TTC549 (cell line): Measurements from ENCODE around the gene UBE3D.
"Not testable (repeated sequence)": the region's sequence is repeated elsewhere in the genome, so short reads cannot be mapped to it uniquely, and the experiment has no call there.

Experiments used
- FAIRE-seq: peaks from 2 replicates; lab custom pipeline; 2012; peaks lifted over from hg19 to GRCh38; lab: Jason Lieb, UNC

The UBE3D gene

GRCh38 chr6:82914511-82914910 lies 151.1 kb downstream of the UBE3D start:
- no peak for FAIRE-seq

- no peak for FAIRE-seq
Observed at GRCh38 chr6:82910820-82911219, 154.8 kb downstream of the UBE3D start.

GRCh38 chr6:82910395-82910794 lies 155.2 kb downstream of the UBE3D start:
- no peak for FAIRE-seq

- no peak for FAIRE-seq
Observed at GRCh38 chr6:82909551-82909950, 156.1 kb downstream of the UBE3D start.

GRCh38 chr6:82908661-82909060 lies 157.0 kb downstream of the UBE3D start:
- no peak for FAIRE-seq

GRCh38 chr6:82906951-82907350 lies 158.7 kb downstream of the UBE3D start:
- no peak for FAIRE-seq

- FAIRE-seq, result no peak
Observed at GRCh38 chr6:82906489-82906888, 159.2 kb downstream of the UBE3D start.

- FAIRE-seq, result no peak
Observed at GRCh38 chr6:82904860-82905259, 160.8 kb downstream of the UBE3D start.

- no peak for FAIRE-seq
Observed at GRCh38 chr6:82904257-82904656, 161.4 kb downstream of the UBE3D start.

- FAIRE-seq, result no peak
Observed at GRCh38 chr6:82902290-82902689, 163.4 kb downstream of the UBE3D start.

- no peak for FAIRE-seq
Observed at GRCh38 chr6:82894653-82895259, 170.9 kb downstream of the UBE3D start.

GRCh38 chr6:82893889-82894652 lies 171.6 kb downstream of the UBE3D start:
- no peak for FAIRE-seq

- FAIRE-seq, result not testable (repeated sequence)
Observed at GRCh38 chr6:82891503-82891902, 174.1 kb downstream of the UBE3D start.

GRCh38 chr6:82891076-82891475 lies 174.6 kb downstream of the UBE3D start:
- FAIRE-seq, result no peak

GRCh38 chr6:82890240-82890639 lies 175.4 kb downstream of the UBE3D start:
- FAIRE-seq, result no peak

- no peak for FAIRE-seq
Observed at GRCh38 chr6:82889143-82889542, 176.5 kb downstream of the UBE3D start.

- FAIRE-seq, result no peak
Observed at GRCh38 chr6:82882363-82883023, 183.1 kb downstream of the UBE3D start.

- no peak for FAIRE-seq
Observed at GRCh38 chr6:82881519-82881918, 184.1 kb downstream of the UBE3D start.

GRCh38 chr6:82878812-82879211 lies 186.8 kb downstream of the UBE3D start:
- no peak for FAIRE-seq

GRCh38 chr6:82877213-82878195 lies 188.1 kb downstream of the UBE3D start:
- FAIRE-seq, result no peak

GRCh38 chr6:82875573-82876185 lies 190.0 kb downstream of the UBE3D start:
- no peak for FAIRE-seq

GRCh38 chr6:82874867-82875266 lies 190.8 kb downstream of the UBE3D start:
- no peak for FAIRE-seq
